HCEC 1CT (cell line): Measurements from ENCODE around the gene DNMBP.
"Not testable (repeated sequence)": the region's sequence is repeated elsewhere in the genome, so short reads cannot be mapped to it uniquely, and the experiment has no call there.

ENCODE experiments used
- DNase-seq: peaks from one replicate; pipeline ENCODE4 v3.0.0-alpha.2; 2017

The DNMBP gene

GRCh38 chr10:99945263-99945662, 64.5 kb downstream of the DNMBP start:
- DNase-seq, result peak; percentile 84

GRCh38 chr10:99944860-99945259, 64.9 kb downstream of the DNMBP start:
- no peak for DNase-seq

- DNase-seq, result no peak
These were observed 65.8 kb downstream of the DNMBP start for GRCh38 chr10:99943908-99944307.

- DNase-seq, result peak; percentile 44
These were observed 67.6 kb downstream of the DNMBP start for GRCh38 chr10:99941942-99942820.

GRCh38 chr10:99938563-99938962, 71.2 kb downstream of the DNMBP start:
- peak; percentile 45 for DNase-seq

- no peak for DNase-seq
These were observed 72.1 kb downstream of the DNMBP start for GRCh38 chr10:99937630-99938029.

- not testable (repeated sequence) for DNase-seq
These were observed 77.4 kb downstream of the DNMBP start for GRCh38 chr10:99932203-99932957.

- no peak for DNase-seq
These were observed 78.8 kb downstream of the DNMBP start for GRCh38 chr10:99930731-99931550.

GRCh38 chr10:99929360-99929759, 80.4 kb downstream of the DNMBP start:
- no peak for DNase-seq

- no peak for DNase-seq
These were observed 81.9 kb downstream of the DNMBP start for GRCh38 chr10:99927721-99928280.

- peak; percentile 39 for DNase-seq
These were observed 82.6 kb downstream of the DNMBP start for GRCh38 chr10:99926925-99927720.

- no peak for DNase-seq
These were observed 85.1 kb downstream of the DNMBP start for GRCh38 chr10:99924451-99925255.

- DNase-seq, result peak; percentile 48
These were observed 87.8 kb downstream of the DNMBP start for GRCh38 chr10:99921948-99922347.

GRCh38 chr10:99920901-99921300, 88.8 kb downstream of the DNMBP start:
- peak; percentile 76 for DNase-seq

- no peak for DNase-seq
These were observed 89.3 kb downstream of the DNMBP start for GRCh38 chr10:99920486-99920885.

- DNase-seq, result no peak
These were observed 91.6 kb downstream of the DNMBP start for GRCh38 chr10:99917963-99918825.

- no peak for DNase-seq
These were observed 93.0 kb downstream of the DNMBP start for GRCh38 chr10:99916776-99917175.

GRCh38 chr10:99915414-99915813, 94.3 kb downstream of the DNMBP start:
- DNase-seq, result no peak

- no peak for DNase-seq
These were observed 95.5 kb downstream of the DNMBP start for GRCh38 chr10:99914236-99914635.

- DNase-seq, result no peak
These were observed 95.9 kb downstream of the DNMBP start for GRCh38 chr10:99913831-99914235.
